Panc1 (cell line): ENCODE data around the gene ATP1B4. TPM values are rescaled to one million over a fixed set of nuclear protein-coding genes. Genes with fewer than 3 reads are reported as not detected.
"Not testable (repeated sequence)": the region's sequence is repeated elsewhere in the genome, so short reads cannot be mapped to it uniquely, and the experiment has no call there.

ENCODE experiments used
- ATAC-seq: fragments of 200-7000 bp; cut with Tn5 transposase; 2 replicates; pipeline ENCODE4 v1.9.1; 2020; ENCODE audit warnings: mild to moderate bottlenecking, moderate library complexity
- BruUV-seq: library from RNA; stranded (reverse); fragments of 400-500 nt; replicated peaks from 2 replicates; lab custom pipeline; 2021; lab: Mats Ljungman, UMichigan
- CTCF ChIA-PET: fragments of 300-600 bp; sonication (Branson Sonifier 250); formaldehyde crosslinking; loops from one replicate; lab custom pipeline; 2022; ENCODE audit warnings: antibody characterized with exemption; lab: Charles Lee
- POLR2A ChIA-PET: fragments of 300-600 bp; sonication (Branson Sonifier 250); formaldehyde crosslinking; loops from one replicate; lab custom pipeline; 2022; ENCODE audit warnings: antibody characterized with exemption; lab: Charles Lee
- DNase-seq: peaks from one replicate; pipeline ENCODE4 v3.0.0-alpha.2; 2010; ENCODE audit warnings: low read depth, low spot score
- H3K27ac ChIP-seq: 2 replicates; pipeline ENCODE4 v1.5.1; 2011; ENCODE audit warnings: mild to moderate bottlenecking, low read length, inconsistent platforms
- H3K27me3 ChIP-seq: fragments of 200-500 bp; sonication (Bioruptor generic); 2 replicates; pipeline ENCODE4 v1.6.0; 2014; ENCODE audit warnings: low read length, inconsistent platforms; ENCODE audit not compliant: control insufficient read depth, insufficient read depth
- H3K36me3 ChIP-seq: fragments of 200-500 bp; sonication (Bioruptor generic); 2 replicates; pipeline ENCODE4 v1.5.1; 2014; ENCODE audit warnings: inconsistent platforms, mild to moderate bottlenecking, low read length, moderate library complexity; ENCODE audit not compliant: control insufficient read depth, insufficient read depth
- H3K4me1 ChIP-seq: 2 replicates; pipeline ENCODE4 v1.5.1; 2011; ENCODE audit warnings: inconsistent platforms, mild to moderate bottlenecking, low read length, moderate library complexity; ENCODE audit not compliant: control insufficient read depth, insufficient read depth
- H3K4me3 ChIP-seq, 2 experiments: 2 replicates each; pipeline ENCODE4 v1.5.1; 2011 to 2012; ENCODE audit warnings: low read depth in 2 of 2, low read length in 2 of 2, mild to moderate bottlenecking in 2 of 2, inconsistent platforms in 1 of 2, moderate library complexity in 1 of 2
- H3K9me3 ChIP-seq: fragments of 200-500 bp; sonication (Bioruptor generic); 2 replicates; pipeline ENCODE4 v1.5.1; 2014; ENCODE audit warnings: low read depth, mild to moderate bottlenecking, inconsistent platforms, low read length, moderate library complexity; ENCODE audit not compliant: control insufficient read depth, insufficient read depth
- POLR2AphosphoS5 ChIP-seq: IDR thresholded peaks from 2 replicates; pipeline ENCODE4 v1.6.1; 2012; ENCODE audit warnings: mild to moderate bottlenecking, low read depth, low read length, moderate library complexity
- SIN3A ChIP-seq: IDR thresholded peaks from 2 replicates; pipeline ENCODE4 v1.6.1; 2012; ENCODE audit warnings: low read depth, mild to moderate bottlenecking, low read length, moderate library complexity, borderline replicate concordance; ENCODE audit not compliant: insufficient read depth
- TCF7L2 ChIP-seq: IDR thresholded peaks from 2 replicates; pipeline ENCODE4 v1.6.1; 2011; ENCODE audit warnings: mild to moderate bottlenecking, low read depth, low read length, inconsistent platforms
- in situ Hi-C: cut with HindIII; loops from 2 replicates; pipeline ENCODE4 v1.10.0; 2016; ENCODE audit warnings: low sequenced_read_pairs, low pct_unique_long_range_greater_than_20kb
- intact Hi-C: fragments of 100-400 bp; cut with micrococcal nuclease; formaldehyde crosslinking; loops from one replicate; pipeline ENCODE4 v1.10.0; 2022; ENCODE audit not compliant: unreplicated experiment
- total RNA-seq: library from RNA; stranded (reverse); gene quantifications from one replicate; pipeline ENCODE4 v1.2.1, GENCODE V29; 2021; ENCODE audit not compliant: unreplicated experiment
- TF ChIP-seq, protein P1 (sequence below): fragments of 450-650 bp; IDR thresholded peaks from 2 replicates; pipeline ENCODE4 v1.5.1; 2017; ENCODE audit warnings: mild to moderate bottlenecking
- TF ChIP-seq, protein P2 (sequence below), 2 experiments: IDR thresholded peaks; 2 replicates each; pipeline ENCODE4 v1.6.1; 2011 to 2012; ENCODE audit warnings: low read depth in 2 of 2, control low read depth in 1 of 2, low read length in 1 of 2, mild to moderate bottlenecking in 1 of 2, moderate library complexity in 1 of 2; ENCODE audit not compliant: insufficient read depth in 1 of 2

Gene ATP1B4
- total RNA-seq, 1 experiment from 2014 or later = not detected

DNA sequence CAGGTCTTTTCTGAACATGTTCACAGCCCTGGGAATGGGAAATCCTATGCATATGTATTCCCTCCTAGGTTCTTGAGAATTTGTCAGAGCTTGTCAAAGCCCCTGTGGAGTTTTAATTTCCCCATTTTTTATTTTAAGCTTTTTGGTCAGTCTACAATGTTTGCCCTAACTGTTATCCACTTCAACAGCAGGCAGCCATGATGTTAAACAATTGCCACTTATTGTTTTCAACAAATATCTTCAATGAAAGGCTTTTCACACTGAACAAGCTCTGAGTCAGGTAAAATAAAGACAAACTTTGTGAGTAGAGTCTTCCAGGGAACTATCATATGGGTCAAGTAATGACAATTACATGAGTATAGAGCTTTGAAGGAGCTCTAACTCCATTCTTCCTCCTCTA lies 25.0 kb upstream of the ATP1B4 start:
- in situ Hi-C loops = no loop called here
- no peaks in the 10 kb centered on the region for H3K4me1 ChIP-seq
- no TSS peak for BruUV-seq
- intact Hi-C loops = no loop called here
- H3K27ac ChIP-seq = no peak overlapping the region
- DNase-seq = no peak
- H3K36me3 ChIP-seq = no peaks in the 10 kb centered on the region
- no peak for ATAC-seq
- no peak for TF ChIP-seq POLR2AphosphoS5
- TF ChIP-seq SIN3A = no peak
- TF ChIP-seq, protein P1, sequence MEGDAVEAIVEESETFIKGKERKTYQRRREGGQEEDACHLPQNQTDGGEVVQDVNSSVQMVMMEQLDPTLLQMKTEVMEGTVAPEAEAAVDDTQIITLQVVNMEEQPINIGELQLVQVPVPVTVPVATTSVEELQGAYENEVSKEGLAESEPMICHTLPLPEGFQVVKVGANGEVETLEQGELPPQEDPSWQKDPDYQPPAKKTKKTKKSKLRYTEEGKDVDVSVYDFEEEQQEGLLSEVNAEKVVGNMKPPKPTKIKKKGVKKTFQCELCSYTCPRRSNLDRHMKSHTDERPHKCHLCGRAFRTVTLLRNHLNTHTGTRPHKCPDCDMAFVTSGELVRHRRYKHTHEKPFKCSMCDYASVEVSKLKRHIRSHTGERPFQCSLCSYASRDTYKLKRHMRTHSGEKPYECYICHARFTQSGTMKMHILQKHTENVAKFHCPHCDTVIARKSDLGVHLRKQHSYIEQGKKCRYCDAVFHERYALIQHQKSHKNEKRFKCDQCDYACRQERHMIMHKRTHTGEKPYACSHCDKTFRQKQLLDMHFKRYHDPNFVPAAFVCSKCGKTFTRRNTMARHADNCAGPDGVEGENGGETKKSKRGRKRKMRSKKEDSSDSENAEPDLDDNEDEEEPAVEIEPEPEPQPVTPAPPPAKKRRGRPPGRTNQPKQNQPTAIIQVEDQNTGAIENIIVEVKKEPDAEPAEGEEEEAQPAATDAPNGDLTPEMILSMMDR = no peak
- no peak for TF ChIP-seq TCF7L2
- TF ChIP-seq, protein P2, sequence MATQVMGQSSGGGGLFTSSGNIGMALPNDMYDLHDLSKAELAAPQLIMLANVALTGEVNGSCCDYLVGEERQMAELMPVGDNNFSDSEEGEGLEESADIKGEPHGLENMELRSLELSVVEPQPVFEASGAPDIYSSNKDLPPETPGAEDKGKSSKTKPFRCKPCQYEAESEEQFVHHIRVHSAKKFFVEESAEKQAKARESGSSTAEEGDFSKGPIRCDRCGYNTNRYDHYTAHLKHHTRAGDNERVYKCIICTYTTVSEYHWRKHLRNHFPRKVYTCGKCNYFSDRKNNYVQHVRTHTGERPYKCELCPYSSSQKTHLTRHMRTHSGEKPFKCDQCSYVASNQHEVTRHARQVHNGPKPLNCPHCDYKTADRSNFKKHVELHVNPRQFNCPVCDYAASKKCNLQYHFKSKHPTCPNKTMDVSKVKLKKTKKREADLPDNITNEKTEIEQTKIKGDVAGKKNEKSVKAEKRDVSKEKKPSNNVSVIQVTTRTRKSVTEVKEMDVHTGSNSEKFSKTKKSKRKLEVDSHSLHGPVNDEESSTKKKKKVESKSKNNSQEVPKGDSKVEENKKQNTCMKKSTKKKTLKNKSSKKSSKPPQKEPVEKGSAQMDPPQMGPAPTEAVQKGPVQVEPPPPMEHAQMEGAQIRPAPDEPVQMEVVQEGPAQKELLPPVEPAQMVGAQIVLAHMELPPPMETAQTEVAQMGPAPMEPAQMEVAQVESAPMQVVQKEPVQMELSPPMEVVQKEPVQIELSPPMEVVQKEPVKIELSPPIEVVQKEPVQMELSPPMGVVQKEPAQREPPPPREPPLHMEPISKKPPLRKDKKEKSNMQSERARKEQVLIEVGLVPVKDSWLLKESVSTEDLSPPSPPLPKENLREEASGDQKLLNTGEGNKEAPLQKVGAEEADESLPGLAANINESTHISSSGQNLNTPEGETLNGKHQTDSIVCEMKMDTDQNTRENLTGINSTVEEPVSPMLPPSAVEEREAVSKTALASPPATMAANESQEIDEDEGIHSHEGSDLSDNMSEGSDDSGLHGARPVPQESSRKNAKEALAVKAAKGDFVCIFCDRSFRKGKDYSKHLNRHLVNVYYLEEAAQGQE (IDR thresholded peaks at IDR 0.05; ENCODE audit: insufficient read depth in 1 of 2, low read depth in 2 of 2, low read length in 1 of 2) = no peak
- H3K9me3 ChIP-seq = no peaks in the 10 kb centered on the region
- POLR2A ChIA-PET = no interaction called here
- H3K27me3 ChIP-seq = no peaks in the 10 kb centered on the region
- H3K4me3 ChIP-seq = no peak overlapping the region
- CTCF ChIA-PET = no interaction called here

DNA sequence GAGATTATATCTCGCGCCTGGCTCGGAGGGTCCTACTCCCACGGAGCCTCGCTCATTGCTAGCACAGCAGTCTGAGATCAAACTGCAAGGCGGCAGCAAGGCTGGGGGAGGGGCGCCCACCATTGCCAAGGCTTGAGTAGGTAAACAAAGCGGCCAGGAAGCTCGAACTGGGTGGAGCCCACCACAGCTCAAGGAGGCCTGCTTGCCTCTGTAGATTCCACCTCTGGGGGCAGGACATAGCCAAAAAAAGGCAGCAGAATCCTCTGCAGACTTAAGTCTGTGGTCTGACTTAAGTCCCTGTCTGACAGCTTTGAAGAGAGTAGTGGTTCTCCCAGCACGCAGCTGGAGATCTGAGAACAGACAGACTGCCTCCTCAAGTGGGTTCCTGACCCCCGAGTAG lies 17.3 kb upstream of the ATP1B4 start:
- POLR2A ChIA-PET = interaction anchor here (0.6 kb wide), 1 partner anchor 257 kb away, joined by 9 read pairs; no protein-coding TSS in a partner anchor
- H3K36me3 ChIP-seq, ATAC-seq, H3K4me3 ChIP-seq, CTCF ChIA-PET, H3K27ac ChIP-seq, in situ Hi-C loops, intact Hi-C loops, H3K27me3 ChIP-seq, H3K9me3 ChIP-seq, H3K4me1 ChIP-seq, DNase-seq, BruUV-seq: not testable (repeated sequence)

DNA sequence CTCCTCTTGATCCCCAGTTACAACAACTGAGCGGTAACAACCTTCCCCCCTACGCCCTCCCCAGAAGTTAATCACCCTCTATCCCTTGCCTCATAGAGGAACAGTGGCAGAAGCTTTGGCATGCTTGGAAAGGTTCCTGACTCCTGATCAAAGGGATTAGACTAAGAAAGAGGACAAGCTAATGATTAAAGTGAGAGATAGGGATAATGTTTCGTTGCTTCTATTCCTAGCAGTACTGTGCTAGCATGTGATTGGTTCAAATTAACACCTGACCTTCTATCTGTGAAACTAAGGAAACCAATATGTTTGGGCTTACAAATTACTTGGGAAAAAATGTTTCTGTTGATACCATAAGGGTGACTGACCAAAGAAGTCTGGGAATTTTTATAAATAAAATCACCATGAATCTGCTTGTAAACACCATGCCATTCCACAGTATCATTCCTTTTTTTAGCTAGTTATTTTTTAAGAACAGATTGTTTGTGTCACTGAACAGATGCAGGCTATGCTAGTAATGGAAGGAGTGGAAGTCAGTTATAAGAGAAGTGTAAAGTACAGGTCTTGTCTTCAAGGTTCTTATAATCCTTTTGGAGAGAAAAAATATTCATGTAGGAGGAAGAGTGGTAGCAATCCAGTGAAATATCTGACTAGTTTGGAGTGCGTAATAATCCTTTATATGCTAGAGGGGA lies 11.3 kb upstream of the ATP1B4 start:
- in situ Hi-C loops (no loop called here), intact Hi-C loops (no loop called here)
- H3K4me1 ChIP-seq = no peaks in the 10 kb centered on the region
- TF ChIP-seq, protein P1 = no peak
- TF ChIP-seq SIN3A (no peak), TCF7L2 (no peak), POLR2AphosphoS5 (no peak)
- TF ChIP-seq, protein P2 (IDR thresholded peaks at IDR 0.05; ENCODE audit: insufficient read depth in 1 of 2, low read depth in 2 of 2, low read length in 1 of 2) = no peak
- H3K9me3 ChIP-seq = no peaks in the 10 kb centered on the region
- peaks cover 2% of the 10 kb centered on the region; the same call in 1 of the 2 replicates for H3K27me3 ChIP-seq
- H3K27ac ChIP-seq = no peak overlapping the region
- H3K4me3 ChIP-seq = no peak overlapping the region
- no TSS peak for BruUV-seq
- no peaks in the 10 kb centered on the region for H3K36me3 ChIP-seq
- no peak for ATAC-seq
- POLR2A ChIA-PET = no interaction called here
- DNase-seq = no peak
- CTCF ChIA-PET = no interaction called here
